IMR-90 (cell line): Measurements from ENCODE around the gene OGFR. TPM values are rescaled to one million over a fixed set of nuclear protein-coding genes. Genes with fewer than 3 reads are reported as not detected.

ENCODE experiments used
- ATAC-seq: fragments of 200-7000 bp; cut with Tn5 transposase; 2 replicates; pipeline ENCODE4 v1.9.1; 2020; ENCODE audit warnings: low read depth, mild to moderate bottlenecking, moderate library complexity
- BruUV-seq: library from RNA; stranded (reverse); fragments of 400-500 nt; replicated peaks from 2 replicates; lab custom pipeline; 2021; lab: Mats Ljungman, UMichigan
- CTCF ChIA-PET: fragments of 300-600 bp; formaldehyde crosslinking; extraction: SDS; loops from one replicate; lab custom pipeline; 2021; ENCODE audit warnings: antibody characterized with exemption; lab: Yijun Ruan, JAX
- POLR2A ChIA-PET: fragments of 300-600 bp; sonication (Branson Sonifier 250); formaldehyde crosslinking; loops from one replicate; lab custom pipeline; 2022; ENCODE audit warnings: antibody characterized with exemption; ENCODE audit not compliant: unreplicated experiment; lab: Charles Lee
- DNase-seq: peaks from one replicate; pipeline ENCODE4 v3.0.0; 2013
- H2AFZ ChIP-seq: replicated peaks from 2 replicates; pipeline ENCODE3; 2013; ENCODE audit warnings: low read length, mild to moderate bottlenecking; ENCODE audit not compliant: poor library complexity
- H2AK5ac ChIP-seq: 2 replicates; pipeline ENCODE4 v1.6.1; 2013; ENCODE audit warnings: low read depth, low read length, inconsistent platforms
- H2AK9ac ChIP-seq: replicated peaks from 2 replicates; pipeline ENCODE3; 2013; ENCODE audit warnings: mild to moderate bottlenecking, low read depth, low read length, moderate library complexity; ENCODE audit not compliant: poor library complexity
- H2BK120ac ChIP-seq: 2 replicates; pipeline ENCODE4 v1.6.1; 2013; ENCODE audit warnings: low read depth, low read length, inconsistent platforms
- H2BK15ac ChIP-seq: 3 replicates; pipeline ENCODE4 v1.6.1; 2013; ENCODE audit warnings: low read depth, low read length, inconsistent platforms
- H2BK20ac ChIP-seq: 2 replicates; pipeline ENCODE4 v1.6.1; 2013; ENCODE audit warnings: low read depth, mild to moderate bottlenecking, inconsistent platforms, low read length, moderate library complexity
- H2BK5ac ChIP-seq: 2 replicates; pipeline ENCODE4 v1.6.1; 2013; ENCODE audit warnings: mild to moderate bottlenecking, low read depth, low read length, inconsistent platforms; ENCODE audit not compliant: poor library complexity, severe bottlenecking
- H3K14ac ChIP-seq: replicated peaks from 2 replicates; pipeline ENCODE4 v1.6.1; 2013; ENCODE audit warnings: low read depth, low read length, inconsistent platforms
- H3K18ac ChIP-seq: 2 replicates; pipeline ENCODE4 v1.6.1; 2013; ENCODE audit warnings: low read depth, low read length, control low read depth
- H3K23ac ChIP-seq: 2 replicates; pipeline ENCODE4 v1.6.1; 2013; ENCODE audit warnings: low read depth, low read length, inconsistent platforms
- H3K27ac ChIP-seq: 2 replicates; pipeline ENCODE4 v1.5.1; 2013; ENCODE audit warnings: mild to moderate bottlenecking, control low read depth, low read length; ENCODE audit not compliant: insufficient read depth
- H3K27me3 ChIP-seq: 2 replicates; pipeline ENCODE4 v1.6.1; 2013; ENCODE audit warnings: low read length; ENCODE audit not compliant: control insufficient read depth, insufficient read depth
- H3K36me3 ChIP-seq: 2 replicates; pipeline ENCODE4 v1.6.1; 2013; ENCODE audit warnings: low read length, mixed read lengths; ENCODE audit not compliant: control insufficient read depth, insufficient read depth
- H3K4ac ChIP-seq: 2 replicates; pipeline ENCODE4 v1.6.1; 2013; ENCODE audit warnings: low read depth, low read length, inconsistent platforms
- H3K4me1 ChIP-seq: 2 replicates; pipeline ENCODE4 v1.6.1; 2013; ENCODE audit warnings: low read length, mixed read lengths; ENCODE audit not compliant: control insufficient read depth, insufficient read depth
- H3K4me2 ChIP-seq: 2 replicates; pipeline ENCODE4 v1.6.1; 2013; ENCODE audit warnings: low read depth, mild to moderate bottlenecking, control low read depth, low read length, moderate library complexity
- H3K4me3 ChIP-seq: 2 replicates; pipeline ENCODE4 v1.5.1; 2013; ENCODE audit warnings: low read depth, mild to moderate bottlenecking, control low read depth, low read length, moderate library complexity; ENCODE audit not compliant: insufficient read depth
- H3K56ac ChIP-seq: 2 replicates; pipeline ENCODE4 v1.6.1; 2013; ENCODE audit warnings: low read length, inconsistent platforms; ENCODE audit not compliant: insufficient read depth; ENCODE audit errors: extremely low read depth
- H3K79me1 ChIP-seq, 2 experiments: 2 replicates each; pipeline ENCODE4 v1.6.1; 2013; ENCODE audit warnings: low read length in 2 of 2, inconsistent platforms in 1 of 2, low read depth in 1 of 2
- H3K9ac ChIP-seq: 2 replicates; pipeline ENCODE4 v1.6.1; 2013; ENCODE audit warnings: low read depth, low read length, control low read depth
- H3K9me1 ChIP-seq: 2 replicates; pipeline ENCODE4 v1.6.1; 2013; ENCODE audit warnings: low read length, inconsistent platforms; ENCODE audit not compliant: insufficient read depth
- H3K9me3 ChIP-seq: 2 replicates; pipeline ENCODE4 v1.6.1; 2013; ENCODE audit warnings: low read length; ENCODE audit not compliant: control insufficient read depth, insufficient read depth
- H4K20me1 ChIP-seq: 2 replicates; pipeline ENCODE4 v1.6.1; 2013; ENCODE audit warnings: low read length, inconsistent platforms; ENCODE audit not compliant: insufficient read depth
- H4K5ac ChIP-seq: 2 replicates; pipeline ENCODE4 v1.6.1; 2013; ENCODE audit warnings: mild to moderate bottlenecking, low read depth, low read length, control low read depth
- H4K8ac ChIP-seq, 2 experiments: 2 replicates each; pipeline ENCODE4 v1.6.1; 2013; ENCODE audit warnings: low read depth in 2 of 2, low read length in 2 of 2, control low read depth in 1 of 2, inconsistent platforms in 1 of 2
- H4K91ac ChIP-seq: 2 replicates; pipeline ENCODE4 v1.6.1; 2013; ENCODE audit warnings: low read depth, low read length, inconsistent platforms; ENCODE audit not compliant: insufficient read depth
- BHLHE40 ChIP-seq: fragments of 150-350 bp; IDR thresholded peaks from 2 replicates; pipeline ENCODE4 v1.6.1; 2016; ENCODE audit warnings: mild to moderate bottlenecking, low read depth, low read length
- CEBPB ChIP-seq: IDR thresholded peaks from 2 replicates; pipeline ENCODE4 v1.6.1; 2012; ENCODE audit warnings: low read depth, low read length, improper control_type of control experiment
- CHD1 ChIP-seq: IDR thresholded peaks from 2 replicates; pipeline ENCODE4 v1.6.1; 2012; ENCODE audit warnings: low read depth, low read length, improper control_type of control experiment
- CTCF ChIP-seq: conservative IDR thresholded peaks from 2 replicates; pipeline ENCODE4 v1.5.1; 2012; ENCODE audit warnings: mild to moderate bottlenecking, low read depth, low read length, improper control_type of control experiment
- FOS ChIP-seq: fragments of 150-350 bp; IDR thresholded peaks from 2 replicates; pipeline ENCODE4 v1.6.1; 2016; ENCODE audit warnings: low read depth, low read length
- MAFK ChIP-seq: IDR thresholded peaks from 2 replicates; pipeline ENCODE4 v1.6.1; 2012; ENCODE audit warnings: low read depth, low read length, improper control_type of control experiment
- MAZ ChIP-seq: IDR thresholded peaks from 2 replicates; pipeline ENCODE4 v1.6.1; 2012; ENCODE audit warnings: low read depth, mild to moderate bottlenecking, low read length, improper control_type of control experiment, moderate library complexity, borderline replicate concordance
- MXI1 ChIP-seq: IDR thresholded peaks from 2 replicates; pipeline ENCODE4 v1.6.1; 2012; ENCODE audit warnings: low read depth, mild to moderate bottlenecking, low read length, moderate library complexity, borderline replicate concordance
- NFE2L2 ChIP-seq: fragments of 150-350 bp; IDR thresholded peaks from 2 replicates; pipeline ENCODE4 v1.6.1; 2016; ENCODE audit warnings: low read depth, mild to moderate bottlenecking, low read length
- POLR2A ChIP-seq: IDR thresholded peaks from 2 replicates; pipeline ENCODE4 v1.6.1; 2012; ENCODE audit warnings: mild to moderate bottlenecking, low read depth, low read length
- RCOR1 ChIP-seq: IDR thresholded peaks from 2 replicates; pipeline ENCODE4 v1.6.1; 2012; ENCODE audit warnings: mild to moderate bottlenecking, low read length, improper control_type of control experiment; ENCODE audit not compliant: insufficient replicate concordance
- RFX5 ChIP-seq: IDR thresholded peaks from 2 replicates; pipeline ENCODE4 v1.8.0; 2012; ENCODE audit warnings: low read depth, mild to moderate bottlenecking, low read length, moderate library complexity
- WGBS, 2 experiments: methylation state at CpG; one replicate each; pipeline versions ENCODE4 v1.1.5 to v1.1.7; 2013; ENCODE audit warnings: missing lambda C conversion rate in 2 of 2; ENCODE audit not compliant: insufficient read length in 1 of 2; ENCODE audit errors: extremely low coverage in 2 of 2; 5-methylcytosine and 5-hydroxymethylcytosine counted together
- dilution Hi-C: fragments of 300-500 bp; cut with HindIII; formaldehyde crosslinking; loops from one replicate; pipeline ENCODE4 v1.14.3; 2018; ENCODE audit warnings: low sequenced_read_pairs; ENCODE audit not compliant: unreplicated experiment
- in situ Hi-C: fragments of 300-500 bp; cut with MboI; formaldehyde crosslinking; loops from 3 replicates; pipeline ENCODE4 v1.14.3; 2019; ENCODE audit warnings: low sequenced_read_pairs, inconsistent platforms, mixed read lengths
- intact Hi-C: fragments of 100-400 bp; cut with micrococcal nuclease; formaldehyde crosslinking; loops from 2 replicates; pipeline ENCODE4 v1.10.0; 2022
- polyA plus RNA-seq, 3 experiments: library from polyadenylated mRNA; depleted of rRNA; stranded (reverse); fragments of >200 nt; gene quantifications; 2 replicates each; pipeline ENCODE4 v1.2.3, GENCODE V29; 2012; ENCODE audit warnings: low replicate concordance in 1 of 3
- total RNA-seq: library from RNA; depleted of rRNA; stranded (reverse); fragments of >200 nt; gene quantifications from 2 replicates; pipeline ENCODE4 v1.2.3, GENCODE V29; 2012
- TF ChIP-seq, protein P1 (sequence below): fragments of 150-350 bp; IDR thresholded peaks from 2 replicates; pipeline ENCODE4 v1.6.1; 2017; ENCODE audit warnings: mild to moderate bottlenecking, antibody characterized with exemption, low read length, low read depth

The OGFR gene
- total and polyA plus RNA-seq, 2 of the 4 experiments (the other 2 are of a cell fraction): 22.4 to 30.1 TPM

DNA sequence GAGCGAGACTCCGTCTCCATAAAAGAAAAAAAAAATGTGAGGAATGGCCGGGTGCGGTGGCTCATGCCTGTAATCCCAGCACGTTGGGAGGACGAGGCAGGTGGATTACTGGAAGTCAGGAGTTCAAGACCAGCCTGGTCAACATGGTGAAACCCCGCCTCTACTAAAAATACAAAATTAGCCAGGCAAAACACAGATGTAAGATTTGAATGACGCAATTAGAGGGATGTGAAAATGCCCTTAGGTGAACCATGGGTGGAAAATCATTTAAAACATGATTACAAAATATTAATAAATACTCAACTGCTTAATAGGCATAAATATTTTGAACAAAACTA, 33.1 kb downstream of the OGFR start:
- no peak overlapping the region for H2BK15ac ChIP-seq
- no peak overlapping the region for H2BK20ac ChIP-seq
- TF ChIP-seq NFE2L2: no peak
- TF ChIP-seq, protein P1, sequence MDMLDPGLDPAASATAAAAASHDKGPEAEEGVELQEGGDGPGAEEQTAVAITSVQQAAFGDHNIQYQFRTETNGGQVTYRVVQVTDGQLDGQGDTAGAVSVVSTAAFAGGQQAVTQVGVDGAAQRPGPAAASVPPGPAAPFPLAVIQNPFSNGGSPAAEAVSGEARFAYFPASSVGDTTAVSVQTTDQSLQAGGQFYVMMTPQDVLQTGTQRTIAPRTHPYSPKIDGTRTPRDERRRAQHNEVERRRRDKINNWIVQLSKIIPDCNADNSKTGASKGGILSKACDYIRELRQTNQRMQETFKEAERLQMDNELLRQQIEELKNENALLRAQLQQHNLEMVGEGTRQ: no peak
- no peak for TF ChIP-seq MXI1
- TF ChIP-seq CHD1: no peak
- no peak for TF ChIP-seq CEBPB
- no peak for TF ChIP-seq RFX5
- no peak for TF ChIP-seq FOS
- no peak for TF ChIP-seq MAZ
- no peak for TF ChIP-seq POLR2A
- TF ChIP-seq MAFK: no peak
- TF ChIP-seq RCOR1: no peak
- no peak for TF ChIP-seq BHLHE40
- TF ChIP-seq CTCF: no peak
- H3K23ac ChIP-seq: no peak overlapping the region
- H2AK5ac ChIP-seq: no peak overlapping the region
- WGBS, 2 experiments: 93% methylated on average over 3 of the region's 8 CpGs; no CpG with 5 or more reads in 1 of the 2 experiments
- no peak for ATAC-seq
- H4K5ac ChIP-seq: no peak overlapping the region
- in situ Hi-C loops: no loop called here
- no peaks in the 10 kb centered on the region for H3K36me3 ChIP-seq
- no peaks in the 10 kb centered on the region for H3K9me1 ChIP-seq
- no TSS peak for BruUV-seq
- CTCF ChIA-PET: no interaction called here
- intact Hi-C loops: no loop called here
- H4K91ac ChIP-seq: no peak overlapping the region
- H2AFZ ChIP-seq: no peak overlapping the region
- no peaks in the 10 kb centered on the region for H3K79me1 ChIP-seq
- no peak overlapping the region for H3K4ac ChIP-seq
- POLR2A ChIA-PET: no interaction called here
- H3K14ac ChIP-seq: no peak overlapping the region
- no peak overlapping the region for H3K56ac ChIP-seq
- H3K4me2 ChIP-seq: no peak overlapping the region
- H3K9ac ChIP-seq: no peak overlapping the region
- H4K8ac ChIP-seq: no peak overlapping the region
- no peak overlapping the region for H2BK120ac ChIP-seq
- DNase-seq: no peak
- no peaks in the 10 kb centered on the region; the same call in 1 of the 2 replicates for H3K27me3 ChIP-seq
- H3K4me3 ChIP-seq: no peak overlapping the region
- H2BK5ac ChIP-seq: no peak overlapping the region
- H3K27ac ChIP-seq: no peak overlapping the region
- no peaks in the 10 kb centered on the region for H4K20me1 ChIP-seq
- H3K18ac ChIP-seq: no peak overlapping the region
- H2AK9ac ChIP-seq: no peak overlapping the region
- dilution Hi-C loops: no loop called here
- H3K4me1 ChIP-seq: peaks cover under 1% of the 10 kb centered on the region; the same call in 1 of the 2 replicates
- no peaks in the 10 kb centered on the region for H3K9me3 ChIP-seq
